AG09309 (cell line): ENCODE results near the gene SYNGR1.

Experiments
- DNase-seq: peaks from one replicate; pipeline ENCODE4 v3.0.0-alpha.2; 2010; ENCODE audit warnings: low read depth
- H3K4me3 ChIP-seq: 2 replicates; pipeline ENCODE4 v1.5.1; 2011; ENCODE audit warnings: mild to moderate bottlenecking, low read depth, low read length, moderate library complexity; ENCODE audit not compliant: control insufficient read depth
- TF ChIP-seq, protein P1 (sequence below): IDR thresholded peaks from 2 replicates; pipeline ENCODE4 v1.5.1; 2011; ENCODE audit warnings: mild to moderate bottlenecking, low read depth, low read length, inconsistent platforms; ENCODE audit not compliant: insufficient read depth, control insufficient read depth; ENCODE audit errors: missing control alignments

The SYNGR1 gene

DNA sequence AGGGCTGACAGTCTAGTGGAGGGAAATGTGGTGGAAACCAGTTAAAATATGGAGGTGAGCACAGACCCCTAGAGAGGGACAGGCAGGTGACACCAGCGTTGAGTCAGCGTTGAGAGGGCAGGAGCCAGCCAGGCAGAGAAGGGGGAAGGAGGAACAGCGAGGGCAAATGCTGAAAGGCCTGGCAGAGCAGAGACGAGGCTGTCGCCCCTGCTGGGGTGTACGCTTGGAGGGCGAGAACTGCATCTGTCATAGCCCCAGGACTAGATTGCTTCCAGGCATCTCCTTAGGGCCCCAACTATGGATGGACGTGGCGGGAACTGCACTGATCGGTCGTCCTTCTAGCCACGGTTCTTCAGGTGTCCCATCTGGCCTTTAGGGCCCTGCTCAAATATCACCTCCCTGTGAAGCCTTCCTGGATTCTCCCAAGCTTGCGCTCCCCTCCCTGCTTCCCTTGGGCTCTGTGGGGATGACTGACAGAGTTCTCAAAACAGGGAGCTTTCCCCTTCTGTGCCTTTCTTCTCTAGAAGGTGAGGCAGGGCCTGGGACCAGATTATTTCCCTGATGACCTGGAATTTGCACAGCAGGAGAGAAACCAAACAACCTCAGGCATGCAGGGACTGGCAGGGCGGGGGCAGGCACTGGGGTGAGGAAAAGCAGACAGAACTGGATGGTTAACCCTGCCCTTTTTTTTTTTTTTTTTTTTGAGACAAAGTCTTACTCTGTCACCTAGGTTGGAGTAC, 11.1 kb downstream of the SYNGR1 start:
- TF ChIP-seq, protein P1, sequence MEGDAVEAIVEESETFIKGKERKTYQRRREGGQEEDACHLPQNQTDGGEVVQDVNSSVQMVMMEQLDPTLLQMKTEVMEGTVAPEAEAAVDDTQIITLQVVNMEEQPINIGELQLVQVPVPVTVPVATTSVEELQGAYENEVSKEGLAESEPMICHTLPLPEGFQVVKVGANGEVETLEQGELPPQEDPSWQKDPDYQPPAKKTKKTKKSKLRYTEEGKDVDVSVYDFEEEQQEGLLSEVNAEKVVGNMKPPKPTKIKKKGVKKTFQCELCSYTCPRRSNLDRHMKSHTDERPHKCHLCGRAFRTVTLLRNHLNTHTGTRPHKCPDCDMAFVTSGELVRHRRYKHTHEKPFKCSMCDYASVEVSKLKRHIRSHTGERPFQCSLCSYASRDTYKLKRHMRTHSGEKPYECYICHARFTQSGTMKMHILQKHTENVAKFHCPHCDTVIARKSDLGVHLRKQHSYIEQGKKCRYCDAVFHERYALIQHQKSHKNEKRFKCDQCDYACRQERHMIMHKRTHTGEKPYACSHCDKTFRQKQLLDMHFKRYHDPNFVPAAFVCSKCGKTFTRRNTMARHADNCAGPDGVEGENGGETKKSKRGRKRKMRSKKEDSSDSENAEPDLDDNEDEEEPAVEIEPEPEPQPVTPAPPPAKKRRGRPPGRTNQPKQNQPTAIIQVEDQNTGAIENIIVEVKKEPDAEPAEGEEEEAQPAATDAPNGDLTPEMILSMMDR = no peak
- H3K4me3 ChIP-seq = no peak overlapping the region
- no peak for DNase-seq

DNA sequence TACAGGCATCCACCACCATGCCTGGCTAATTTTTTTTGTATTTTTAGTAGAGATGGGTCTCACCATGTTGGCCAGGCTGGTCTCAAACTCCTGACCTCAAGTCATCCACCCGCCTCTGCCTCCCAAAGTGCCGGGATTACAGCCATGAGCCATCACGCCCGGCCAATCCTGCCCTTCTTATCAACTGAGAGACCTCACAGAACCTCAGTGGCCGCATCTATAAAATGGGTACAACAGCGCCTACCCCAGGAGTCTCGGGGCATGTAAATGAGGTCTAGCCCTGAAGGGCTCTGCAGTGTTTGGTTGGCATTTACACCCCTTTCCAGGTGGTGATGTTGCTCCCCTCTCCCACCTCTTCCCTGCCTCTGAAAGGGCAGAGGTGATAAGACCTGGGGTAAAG, 11.7 kb downstream of the SYNGR1 start:
- DNase-seq = no peak
- no peak overlapping the region for H3K4me3 ChIP-seq
- TF ChIP-seq, protein P1 = no peak

DNA sequence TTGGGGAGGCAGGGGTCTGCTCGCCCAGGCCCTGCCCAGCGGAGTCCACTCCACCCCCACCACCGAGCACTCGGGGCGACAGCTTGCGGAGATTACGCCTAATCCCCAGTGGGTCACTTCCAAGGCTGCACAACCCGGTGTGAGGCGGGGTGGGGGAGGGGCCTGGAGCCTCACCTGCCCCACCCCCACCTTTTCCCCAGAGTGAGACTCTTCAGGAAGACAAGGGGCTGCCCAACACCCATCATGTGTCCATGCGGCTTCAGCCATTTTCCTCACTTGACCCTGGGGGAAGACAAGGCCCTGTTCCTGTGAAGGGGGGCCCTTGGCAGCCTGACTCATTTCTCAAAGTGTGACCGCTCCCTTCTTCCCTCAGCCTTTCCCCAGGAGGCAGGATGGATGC, 12.5 kb downstream of the SYNGR1 start:
- no peak overlapping the region for H3K4me3 ChIP-seq
- no peak for DNase-seq
- TF ChIP-seq, protein P1 = no peak

DNA sequence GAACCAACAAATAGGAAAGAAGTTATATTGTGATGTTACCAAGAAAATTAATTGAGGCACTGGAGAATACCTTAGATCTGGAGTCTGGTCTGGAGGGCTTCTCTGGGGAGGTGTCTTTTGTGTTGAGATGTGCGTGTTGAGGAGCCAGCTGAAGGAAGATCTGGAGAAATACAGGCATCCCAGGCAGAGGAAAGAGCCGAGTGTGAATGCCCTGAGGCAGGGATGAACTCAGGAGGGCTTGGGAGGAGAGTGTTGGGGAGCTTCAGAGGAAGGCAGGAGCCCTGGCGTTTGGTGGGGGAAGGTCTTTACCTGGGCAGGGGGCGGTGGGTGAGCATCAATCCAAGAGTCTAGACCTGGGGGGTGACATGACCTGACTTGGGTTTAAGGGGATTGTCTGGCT, 13.1 kb downstream of the SYNGR1 start:
- no peak overlapping the region for H3K4me3 ChIP-seq
- TF ChIP-seq, protein P1 = no peak
- DNase-seq = no peak

DNA sequence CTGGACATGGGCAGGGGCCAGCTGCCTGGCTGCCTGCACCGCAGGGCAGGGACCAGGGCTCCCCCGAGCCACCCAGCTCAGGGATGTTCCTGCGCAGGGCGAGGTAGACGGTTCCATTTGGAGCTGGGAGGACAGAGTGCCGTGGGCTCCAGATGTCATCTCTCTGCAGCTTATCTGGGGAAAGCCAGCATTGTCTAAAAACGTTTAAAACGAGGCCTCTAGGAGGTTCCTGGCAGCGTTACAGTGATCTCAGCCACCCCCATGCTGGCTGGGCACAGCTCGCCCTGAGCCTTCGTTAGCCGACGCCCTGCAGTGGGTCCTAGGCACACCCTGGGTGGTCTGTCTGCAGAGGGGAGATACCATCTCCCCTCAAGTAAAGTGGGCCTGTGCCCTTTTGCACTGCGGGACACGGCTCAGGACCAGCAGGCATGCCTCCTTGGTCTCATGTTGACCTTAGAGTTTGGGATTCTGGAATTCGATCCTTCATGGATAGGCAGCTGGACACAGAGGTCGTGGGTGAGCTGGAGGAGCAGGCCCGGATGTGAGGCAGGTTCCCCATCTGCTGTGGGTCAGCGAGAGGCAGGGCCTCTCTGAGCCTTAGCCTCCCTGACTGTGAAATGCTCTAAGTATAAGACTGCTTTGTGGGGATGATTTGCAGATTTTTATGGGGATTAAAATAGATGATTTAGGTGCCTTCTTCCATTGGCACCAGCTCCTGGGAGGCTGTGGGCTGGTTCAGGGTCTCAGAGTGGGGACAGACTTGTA, 14.1 kb downstream of the SYNGR1 start:
- no peak for DNase-seq
- TF ChIP-seq, protein P1 = no peak
- no peak overlapping the region for H3K4me3 ChIP-seq

DNA sequence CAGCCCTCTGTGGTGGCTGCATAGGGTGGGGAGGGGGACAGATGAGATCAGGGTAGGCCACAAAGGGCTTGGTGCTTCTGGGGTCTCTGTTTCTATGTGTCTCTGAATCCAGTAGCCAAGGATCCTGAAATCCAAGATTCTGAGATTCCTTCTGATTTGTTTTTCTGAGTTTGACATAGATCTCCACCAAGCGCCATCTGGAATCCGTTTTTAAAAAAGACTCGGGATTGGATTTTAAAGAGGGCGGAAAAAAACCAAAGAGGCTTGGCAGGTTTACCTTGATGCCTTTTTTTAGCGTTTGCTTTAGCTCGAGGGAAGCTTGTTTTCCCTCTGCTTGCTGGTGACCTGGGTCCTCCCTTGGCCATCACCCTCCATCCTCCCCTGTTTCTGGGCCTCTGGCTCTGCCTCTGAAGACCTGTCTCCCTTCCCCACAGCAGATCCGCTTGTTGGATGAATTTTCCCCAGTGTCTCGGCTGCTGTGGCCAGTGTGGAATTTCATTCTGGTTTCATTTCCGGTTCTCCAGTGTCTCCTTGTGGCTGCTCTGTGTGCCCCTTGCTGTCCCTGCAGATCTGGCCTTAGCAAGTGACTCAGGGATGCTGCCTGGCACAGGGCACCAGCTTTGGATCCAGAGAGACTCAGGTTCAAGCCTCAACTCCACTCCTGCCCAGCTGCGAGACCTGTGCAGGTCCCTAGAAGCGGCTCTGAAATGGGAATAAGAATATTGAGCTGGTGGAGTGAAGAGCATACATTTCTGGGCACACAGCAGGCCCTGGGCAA, 15.1 kb downstream of the SYNGR1 start:
- TF ChIP-seq, protein P1 = no peak
- no peak overlapping the region for H3K4me3 ChIP-seq
- no peak for DNase-seq
